K562 (cell line): Measurements from ENCODE around the gene COG4. TPM values are rescaled to one million over a fixed set of nuclear protein-coding genes. Genes with fewer than 3 reads are reported as not detected.
A peak's percentile ranks its signal among the peaks of the same experiment; 100 is the strongest.

Experiments
- C11orf30 ChIP-seq: fragments of 450-650 bp; IDR thresholded peaks from 2 replicates; pipeline ENCODE4 v1.6.1; 2016; ENCODE audit warnings: low read depth, mild to moderate bottlenecking
- DDX20 ChIP-seq: fragments of 450-650 bp; IDR thresholded peaks from 2 replicates; pipeline ENCODE4 v1.6.1; 2016; ENCODE audit warnings: missing genetic modification characterization, low read depth, mild to moderate bottlenecking, missing compliant biosample characterization, moderate library complexity
- HLTF ChIP-seq: fragments of 450-650 bp; IDR thresholded peaks from 2 replicates; pipeline ENCODE4 v1.6.1; 2016
- KDM2B ChIP-seq: fragments of 250-450 bp; sonication (Bioruptor Pico); IDR thresholded peaks from 2 replicates; pipeline ENCODE4 v1.8.0; 2021; ENCODE audit warnings: mild to moderate bottlenecking, moderate library complexity
- LCOR ChIP-seq: sonication (generic); formaldehyde crosslinking; IDR thresholded peaks from 2 replicates; pipeline ENCODE4 v1.8.0; 2022; ENCODE audit warnings: mild to moderate bottlenecking, missing genetic modification reagents
- NCOA2 ChIP-seq, 2 experiments: fragments of 450-650 bp; IDR thresholded peaks; 2 replicates each; pipeline ENCODE4 v1.6.1; 2018; ENCODE audit warnings: mild to moderate bottlenecking in 2 of 2, moderate library complexity in 1 of 2; ENCODE audit not compliant: partially characterized antibody in 2 of 2
- NFE2 ChIP-seq: IDR thresholded peaks from 2 replicates; pipeline ENCODE4 v1.6.1; 2014; ENCODE audit warnings: antibody characterized with exemption, low read depth
- NFE2L1 ChIP-seq: fragments of 450-650 bp; IDR thresholded peaks from 2 replicates; pipeline ENCODE4 v1.6.1; 2016; ENCODE audit warnings: missing genetic modification characterization, low read depth, mild to moderate bottlenecking, missing compliant biosample characterization, moderate library complexity, borderline replicate concordance
- NR2C1 ChIP-seq, 2 experiments: fragments of 450-650 bp; IDR thresholded peaks; 2 replicates each; pipeline ENCODE4 v1.6.1; 2017; ENCODE audit warnings: mild to moderate bottlenecking in 2 of 2, antibody characterized with exemption in 1 of 2, inconsistent platforms in 1 of 2, missing compliant biosample characterization in 1 of 2, missing genetic modification characterization in 1 of 2
- RBFOX2 ChIP-seq: fragments of 200-400 bp; formaldehyde crosslinking; IDR thresholded peaks from 2 replicates; pipeline ENCODE4 v1.6.1; 2017; ENCODE audit warnings: low read depth, mild to moderate bottlenecking, low read length, moderate library complexity
- TBL1XR1 ChIP-seq, 2 experiments: IDR thresholded peaks; 2 replicates each; pipeline ENCODE4 v1.6.1; 2012; ENCODE audit warnings: improper control_type of control experiment in 2 of 2, low read length in 2 of 2, mild to moderate bottlenecking in 1 of 2
- TCFL5 ChIP-seq: fragments of 250-450 bp; sonication (Bioruptor Pico); conservative IDR thresholded peaks from 2 replicates; pipeline ENCODE4 v1.6.1; 2021; ENCODE audit warnings: mild to moderate bottlenecking, moderate library complexity, matching md5 sums
- ZNF124 ChIP-seq: sonication (generic); formaldehyde crosslinking; IDR thresholded peaks from 2 replicates; pipeline ENCODE4 v1.8.1; 2022; ENCODE audit warnings: missing genetic modification reagents
- ZNF436 ChIP-seq: fragments of 250-450, 450-650 bp; sonication (Bioruptor Pico); formaldehyde crosslinking; IDR thresholded peaks from 2 replicates; pipeline ENCODE4 v1.7.0; 2020; ENCODE audit warnings: mild to moderate bottlenecking
- polyA plus RNA-seq, 8 experiments: library from polyadenylated mRNA; depleted of rRNA in 4 of 8; stranded (reverse) in 5 of 8; unstranded in 3 of 8; fragments of >200 nt; fragmentation: Nextera tagmentation in 2 of 8; fragmentation: Illumina TruSeq in 1 of 8; extraction: Ambion mirVana in 2 of 8; extraction: Trizol in 1 of 8; gene quantifications; 2 replicates each; pipeline versions ENCODE4 v1.2.1 to v1.2.3, GENCODE V29; 2011 to 2014; ENCODE audit warnings: inconsistent platforms in 1 of 8, missing spikeins in 1 of 8
- total RNA-seq, 7 experiments: library from RNA; depleted of rRNA in 6 of 7; stranded (reverse); fragments of >200 nt in 6 of 7; fragmentation: Illumina TruSeq in 2 of 7; extraction: Trizol in 2 of 7; gene quantifications; 2 replicates each; pipeline versions ENCODE4 v1.2.1 to v1.2.3, GENCODE V29; 2011 to 2021; ENCODE audit warnings: low replicate concordance in 1 of 7
- TF ChIP-seq, protein P1 (sequence below): fragments of 200-600 bp; sonication (generic); IDR thresholded peaks from one replicate; pipeline ENCODE4 v1.6.1; 2012; ENCODE audit warnings: mild to moderate bottlenecking, low read depth, low read length, inconsistent platforms

The COG4 gene
- total and polyA plus RNA-seq, 9 of the 15 experiments (the other 6 are each of a cell fraction or from before 2014, with no cell fraction given) = 13.7 to 73.9 (median 44.2) TPM

DNA sequence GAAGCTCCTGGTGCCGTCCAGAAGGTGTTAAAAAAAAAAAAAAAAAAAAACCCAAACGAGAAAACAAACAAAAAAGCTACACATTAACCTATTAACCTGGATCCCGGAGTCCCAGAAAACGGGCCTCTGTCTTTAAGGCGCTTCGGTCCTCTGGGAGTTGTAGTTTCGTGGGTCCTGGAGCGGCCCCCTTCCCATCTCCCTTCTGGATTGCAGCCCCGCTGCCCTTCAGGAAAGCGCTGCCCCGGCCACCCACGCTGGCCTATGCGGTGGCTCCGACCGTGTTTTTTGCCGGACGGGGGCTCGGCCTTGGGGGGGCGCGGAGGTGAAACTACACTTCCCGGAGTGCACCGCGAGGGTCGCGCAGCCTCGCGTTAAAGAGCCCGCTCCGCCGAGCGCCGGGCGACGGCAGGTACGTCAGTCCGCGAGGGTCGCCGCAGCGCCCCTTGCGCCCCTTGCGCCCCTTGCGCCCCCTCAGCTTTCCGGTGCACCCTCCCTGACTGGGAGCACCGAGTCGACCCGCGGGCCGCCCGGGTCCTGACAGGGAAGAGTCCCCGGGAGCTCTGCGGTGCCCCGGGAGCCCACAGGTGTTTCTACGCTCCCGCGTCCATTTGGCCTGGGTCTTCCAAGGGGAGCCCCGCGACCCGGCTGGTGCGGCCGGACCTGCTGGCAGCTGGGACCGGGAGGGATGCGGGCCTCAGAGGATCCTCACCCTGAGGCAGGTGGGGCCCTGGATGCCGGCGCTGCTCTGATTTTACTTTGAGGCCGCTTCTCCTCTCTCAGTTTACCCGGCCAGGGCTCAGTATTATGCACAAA is 68.9 kb downstream of the COG4 start, which contains the start of gene FCSK (continued):
- TF ChIP-seq NR2C1 (IDR thresholded peaks at IDR 0.05) = peak; percentile 69
- peak; percentile 84 for TF ChIP-seq NR2C1 (tag; IDR thresholded peaks at IDR 0.05)
- no peak for TF ChIP-seq TCFL5 (CRISPR knock-in tag)
- 0 out of 2 replicates have a peak, but pooled peaks have one; percentile 21 for TF ChIP-seq KDM2B
- TF ChIP-seq LCOR (CRISPR knock-in tag) = no peak
- no peak for TF ChIP-seq ZNF124
- peak; percentile 72 for TF ChIP-seq RBFOX2
- TF ChIP-seq HLTF = no peak
- peak; percentile 60 for TF ChIP-seq C11orf30
- no peak for TF ChIP-seq DDX20 (tag)
- TF ChIP-seq ZNF436 (CRISPR knock-in tag) = no peak
- TF ChIP-seq NCOA2 (IDR thresholded peaks at IDR 0.05; ENCODE audit: partially characterized antibody in 2 of 2) = no peak
- TF ChIP-seq TBL1XR1 (IDR thresholded peaks at IDR 0.05; ENCODE audit: low read length in 2 of 2) = peak in 1 of 2 experiments; percentile 7; a peak in 1 of 4 replicates
- no peak for TF ChIP-seq NFE2L1 (tag)
- TF ChIP-seq, protein P1, sequence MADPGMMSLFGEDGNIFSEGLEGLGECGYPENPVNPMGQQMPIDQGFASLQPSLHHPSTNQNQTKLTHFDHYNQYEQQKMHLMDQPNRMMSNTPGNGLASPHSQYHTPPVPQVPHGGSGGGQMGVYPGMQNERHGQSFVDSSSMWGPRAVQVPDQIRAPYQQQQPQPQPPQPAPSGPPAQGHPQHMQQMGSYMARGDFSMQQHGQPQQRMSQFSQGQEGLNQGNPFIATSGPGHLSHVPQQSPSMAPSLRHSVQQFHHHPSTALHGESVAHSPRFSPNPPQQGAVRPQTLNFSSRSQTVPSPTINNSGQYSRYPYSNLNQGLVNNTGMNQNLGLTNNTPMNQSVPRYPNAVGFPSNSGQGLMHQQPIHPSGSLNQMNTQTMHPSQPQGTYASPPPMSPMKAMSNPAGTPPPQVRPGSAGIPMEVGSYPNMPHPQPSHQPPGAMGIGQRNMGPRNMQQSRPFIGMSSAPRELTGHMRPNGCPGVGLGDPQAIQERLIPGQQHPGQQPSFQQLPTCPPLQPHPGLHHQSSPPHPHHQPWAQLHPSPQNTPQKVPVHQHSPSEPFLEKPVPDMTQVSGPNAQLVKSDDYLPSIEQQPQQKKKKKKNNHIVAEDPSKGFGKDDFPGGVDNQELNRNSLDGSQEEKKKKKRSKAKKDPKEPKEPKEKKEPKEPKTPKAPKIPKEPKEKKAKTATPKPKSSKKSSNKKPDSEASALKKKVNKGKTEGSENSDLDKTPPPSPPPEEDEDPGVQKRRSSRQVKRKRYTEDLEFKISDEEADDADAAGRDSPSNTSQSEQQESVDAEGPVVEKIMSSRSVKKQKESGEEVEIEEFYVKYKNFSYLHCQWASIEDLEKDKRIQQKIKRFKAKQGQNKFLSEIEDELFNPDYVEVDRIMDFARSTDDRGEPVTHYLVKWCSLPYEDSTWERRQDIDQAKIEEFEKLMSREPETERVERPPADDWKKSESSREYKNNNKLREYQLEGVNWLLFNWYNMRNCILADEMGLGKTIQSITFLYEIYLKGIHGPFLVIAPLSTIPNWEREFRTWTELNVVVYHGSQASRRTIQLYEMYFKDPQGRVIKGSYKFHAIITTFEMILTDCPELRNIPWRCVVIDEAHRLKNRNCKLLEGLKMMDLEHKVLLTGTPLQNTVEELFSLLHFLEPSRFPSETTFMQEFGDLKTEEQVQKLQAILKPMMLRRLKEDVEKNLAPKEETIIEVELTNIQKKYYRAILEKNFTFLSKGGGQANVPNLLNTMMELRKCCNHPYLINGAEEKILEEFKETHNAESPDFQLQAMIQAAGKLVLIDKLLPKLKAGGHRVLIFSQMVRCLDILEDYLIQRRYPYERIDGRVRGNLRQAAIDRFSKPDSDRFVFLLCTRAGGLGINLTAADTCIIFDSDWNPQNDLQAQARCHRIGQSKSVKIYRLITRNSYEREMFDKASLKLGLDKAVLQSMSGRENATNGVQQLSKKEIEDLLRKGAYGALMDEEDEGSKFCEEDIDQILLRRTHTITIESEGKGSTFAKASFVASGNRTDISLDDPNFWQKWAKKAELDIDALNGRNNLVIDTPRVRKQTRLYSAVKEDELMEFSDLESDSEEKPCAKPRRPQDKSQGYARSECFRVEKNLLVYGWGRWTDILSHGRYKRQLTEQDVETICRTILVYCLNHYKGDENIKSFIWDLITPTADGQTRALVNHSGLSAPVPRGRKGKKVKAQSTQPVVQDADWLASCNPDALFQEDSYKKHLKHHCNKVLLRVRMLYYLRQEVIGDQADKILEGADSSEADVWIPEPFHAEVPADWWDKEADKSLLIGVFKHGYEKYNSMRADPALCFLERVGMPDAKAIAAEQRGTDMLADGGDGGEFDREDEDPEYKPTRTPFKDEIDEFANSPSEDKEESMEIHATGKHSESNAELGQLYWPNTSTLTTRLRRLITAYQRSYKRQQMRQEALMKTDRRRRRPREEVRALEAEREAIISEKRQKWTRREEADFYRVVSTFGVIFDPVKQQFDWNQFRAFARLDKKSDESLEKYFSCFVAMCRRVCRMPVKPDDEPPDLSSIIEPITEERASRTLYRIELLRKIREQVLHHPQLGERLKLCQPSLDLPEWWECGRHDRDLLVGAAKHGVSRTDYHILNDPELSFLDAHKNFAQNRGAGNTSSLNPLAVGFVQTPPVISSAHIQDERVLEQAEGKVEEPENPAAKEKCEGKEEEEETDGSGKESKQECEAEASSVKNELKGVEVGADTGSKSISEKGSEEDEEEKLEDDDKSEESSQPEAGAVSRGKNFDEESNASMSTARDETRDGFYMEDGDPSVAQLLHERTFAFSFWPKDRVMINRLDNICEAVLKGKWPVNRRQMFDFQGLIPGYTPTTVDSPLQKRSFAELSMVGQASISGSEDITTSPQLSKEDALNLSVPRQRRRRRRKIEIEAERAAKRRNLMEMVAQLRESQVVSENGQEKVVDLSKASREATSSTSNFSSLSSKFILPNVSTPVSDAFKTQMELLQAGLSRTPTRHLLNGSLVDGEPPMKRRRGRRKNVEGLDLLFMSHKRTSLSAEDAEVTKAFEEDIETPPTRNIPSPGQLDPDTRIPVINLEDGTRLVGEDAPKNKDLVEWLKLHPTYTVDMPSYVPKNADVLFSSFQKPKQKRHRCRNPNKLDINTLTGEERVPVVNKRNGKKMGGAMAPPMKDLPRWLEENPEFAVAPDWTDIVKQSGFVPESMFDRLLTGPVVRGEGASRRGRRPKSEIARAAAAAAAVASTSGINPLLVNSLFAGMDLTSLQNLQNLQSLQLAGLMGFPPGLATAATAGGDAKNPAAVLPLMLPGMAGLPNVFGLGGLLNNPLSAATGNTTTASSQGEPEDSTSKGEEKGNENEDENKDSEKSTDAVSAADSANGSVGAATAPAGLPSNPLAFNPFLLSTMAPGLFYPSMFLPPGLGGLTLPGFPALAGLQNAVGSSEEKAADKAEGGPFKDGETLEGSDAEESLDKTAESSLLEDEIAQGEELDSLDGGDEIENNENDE = no peak
- TF ChIP-seq NFE2 = no peak
